Activated CD8-positive, alpha-beta memory T cell treated with anti-CD3 and anti-CD28 coated beads, Interleukin-2, amount 50 U/mL, for 1 hour (primary cell): ENCODE data around the gene RNF103.
"Not testable (repeated sequence)": the region's sequence is repeated elsewhere in the genome, so short reads cannot be mapped to it uniquely, and the experiment has no call there.

Experiments
- DNase-seq: peaks from one replicate; pipeline ENCODE4 v3.0.0-alpha.2; 2020; ENCODE audit errors: extremely low read depth

Gene RNF103

DNA sequence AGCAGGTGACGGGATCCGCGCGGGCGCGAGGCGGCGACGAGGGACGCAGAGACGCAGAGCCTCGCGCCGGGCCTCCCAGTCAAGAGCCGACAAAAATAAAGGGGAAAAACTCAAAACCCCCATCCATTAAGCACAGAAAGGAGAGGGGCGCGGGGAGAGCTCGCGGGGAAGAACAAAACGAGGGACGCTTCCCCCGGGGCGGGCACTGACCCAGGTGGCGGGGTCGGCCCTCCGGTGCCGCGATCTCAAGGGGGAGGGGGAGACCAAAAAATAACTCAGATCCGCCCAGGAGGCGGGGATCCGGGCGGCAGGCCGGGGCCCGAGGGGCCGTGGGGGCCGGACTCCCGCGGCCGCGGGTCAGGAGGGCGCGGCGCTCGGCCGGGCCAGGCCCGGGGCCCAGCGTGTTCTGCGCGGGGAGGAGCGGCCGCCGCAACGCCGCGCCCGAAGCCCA, 597 bp downstream of the RNF103 start:
- no peak for DNase-seq

DNA sequence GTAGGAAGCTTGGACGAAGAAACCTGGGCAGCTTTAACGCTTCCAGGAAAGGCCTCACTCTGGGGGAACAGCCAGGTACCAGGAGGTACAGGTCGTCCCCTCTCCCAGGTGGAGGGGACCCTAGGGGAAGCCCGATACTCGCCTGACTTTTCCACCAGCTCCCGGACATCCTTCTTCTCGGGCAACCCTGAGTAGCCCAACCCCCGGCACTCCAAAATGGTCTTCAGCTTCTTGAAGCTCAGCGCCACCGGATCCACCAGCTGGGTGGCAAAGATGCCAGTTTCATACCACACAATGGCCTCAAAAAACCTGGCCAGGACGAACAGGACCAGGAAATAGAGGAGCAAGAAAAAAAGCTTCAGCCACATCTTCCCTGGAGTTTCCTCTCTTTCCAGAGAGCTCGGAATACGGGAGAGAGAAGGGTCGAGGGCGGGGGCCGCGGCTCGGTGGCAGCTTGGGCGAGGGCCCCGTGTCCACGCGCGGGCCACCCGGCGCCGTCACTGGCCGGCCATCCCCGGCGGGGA, 1.1 kb downstream of the RNF103 start:
- DNase-seq, result no peak

DNA sequence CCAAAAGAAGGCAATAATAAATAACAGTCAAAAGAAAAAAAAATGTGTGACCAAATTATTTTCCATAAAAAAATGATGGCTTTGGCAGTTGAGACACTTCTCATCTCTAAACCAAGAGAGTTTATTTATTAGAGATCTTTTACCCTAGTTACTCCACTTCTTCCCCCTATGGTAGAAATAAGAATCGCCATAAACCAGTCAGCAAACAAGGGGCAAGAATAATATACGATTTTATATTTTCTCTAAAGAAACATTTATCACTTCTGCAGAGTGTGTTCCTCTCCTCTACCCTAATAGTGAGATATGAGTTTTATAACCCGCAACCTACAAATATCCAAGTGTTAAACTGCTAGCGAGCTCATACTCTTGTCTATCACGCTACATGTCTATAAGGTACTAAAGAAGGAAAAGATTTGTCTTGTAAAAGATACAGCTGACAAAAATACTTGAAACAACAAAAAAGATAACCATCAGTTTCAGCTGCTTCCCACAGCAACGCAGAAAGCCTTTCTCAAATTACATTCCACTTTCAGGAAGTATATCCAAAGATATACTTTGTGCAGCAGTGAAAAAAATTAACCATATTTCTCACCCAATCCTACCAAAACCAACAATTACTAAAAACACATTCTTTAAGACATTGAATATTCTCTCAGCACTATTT, 2.3 kb downstream of the RNF103 start:
- no peak for DNase-seq

DNA sequence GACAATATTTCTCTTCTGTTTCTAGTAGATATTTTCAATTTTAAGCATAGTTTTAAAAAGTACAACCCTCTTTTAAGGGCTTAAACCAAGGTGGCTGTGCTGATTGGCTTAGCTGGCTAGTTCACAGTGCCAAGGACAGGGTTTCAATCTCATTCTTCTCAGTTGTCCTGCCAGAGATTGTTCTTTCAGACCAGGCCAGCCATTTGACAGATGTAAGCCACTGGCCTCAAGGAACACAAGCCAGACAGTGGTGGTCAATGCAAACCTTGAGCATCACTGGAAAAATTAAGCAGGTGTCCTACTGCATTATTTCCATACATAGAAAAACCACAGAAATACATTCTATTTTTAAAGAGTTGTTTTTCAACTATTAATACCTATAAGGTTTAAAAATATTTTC, 5.9 kb downstream of the RNF103 start:
- no peak for DNase-seq

DNA sequence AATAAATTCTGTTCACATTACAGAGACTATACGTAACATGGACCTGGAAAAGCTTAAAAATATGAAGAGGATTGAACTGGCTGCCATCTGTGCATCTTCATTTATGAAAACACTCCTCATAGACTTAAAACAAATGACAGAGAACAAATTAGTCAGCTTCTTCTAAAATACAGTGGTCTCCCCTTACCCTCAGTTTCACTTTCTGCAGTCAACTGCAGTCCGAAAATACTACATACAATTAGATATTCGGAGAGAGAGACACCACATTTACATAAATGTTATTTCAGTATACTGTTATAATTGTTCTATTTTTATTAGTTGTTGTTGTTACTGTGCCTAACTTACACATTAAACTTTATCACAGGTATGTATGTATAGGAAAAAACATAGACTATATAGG, 6.5 kb downstream of the RNF103 start:
- no peak for DNase-seq

DNA sequence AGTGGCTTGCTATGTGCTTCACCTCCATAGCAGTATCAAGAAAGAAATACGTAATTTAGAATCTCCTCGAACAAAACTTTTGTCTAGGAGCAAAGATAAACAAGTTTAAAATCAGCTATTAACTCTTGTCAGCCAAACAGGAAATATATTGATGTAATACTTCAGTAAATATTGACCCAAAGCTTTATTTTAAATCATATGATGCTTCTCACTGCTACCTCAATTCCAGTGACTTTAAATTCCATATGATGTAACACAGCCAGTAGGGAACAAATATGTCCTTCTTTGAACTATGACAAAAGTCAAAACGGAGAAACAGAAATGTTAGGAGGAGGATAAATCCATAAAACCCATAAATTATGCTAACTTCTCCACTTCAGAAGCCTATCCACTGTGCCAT, 7.2 kb downstream of the RNF103 start:
- no peak for DNase-seq

DNA sequence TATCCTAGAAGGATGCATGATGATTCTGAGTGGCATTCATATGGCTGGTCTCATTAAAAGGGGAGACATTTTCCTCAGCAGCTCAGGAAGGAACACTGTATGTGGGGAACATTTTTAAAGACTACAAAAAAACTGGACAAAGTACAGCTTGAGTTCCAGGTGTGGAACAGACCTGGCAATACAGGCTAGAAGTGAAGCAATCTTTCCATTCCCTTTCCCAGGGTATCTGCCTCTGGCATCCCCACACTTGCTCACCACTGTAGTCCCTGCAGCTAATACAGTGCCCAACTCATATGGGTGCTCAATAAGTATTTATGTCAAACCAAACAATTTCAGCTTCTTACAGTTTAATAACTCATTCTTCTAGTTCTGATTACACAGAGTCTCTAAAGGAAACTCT, 8.1 kb downstream of the RNF103 start:
- DNase-seq, result no peak

DNA sequence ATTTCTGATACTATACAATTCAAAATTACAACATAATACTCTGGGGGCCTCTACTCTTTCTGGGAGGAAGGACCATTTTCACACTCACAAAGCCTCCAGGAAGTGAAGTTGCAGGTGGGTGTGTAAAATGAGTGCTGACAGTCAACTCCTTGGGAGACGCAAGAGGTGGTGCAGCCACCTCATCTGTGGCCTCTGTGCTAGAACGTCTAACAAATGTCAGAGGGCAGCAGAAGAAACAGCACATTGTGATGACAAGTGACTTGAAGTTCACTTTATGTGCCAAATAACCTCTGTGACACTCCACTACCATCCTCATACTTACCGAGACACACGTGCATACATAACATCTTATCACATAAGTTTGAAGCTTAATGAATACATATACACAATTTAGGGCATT, 10.2 kb downstream of the RNF103 start:
- no peak for DNase-seq

DNA sequence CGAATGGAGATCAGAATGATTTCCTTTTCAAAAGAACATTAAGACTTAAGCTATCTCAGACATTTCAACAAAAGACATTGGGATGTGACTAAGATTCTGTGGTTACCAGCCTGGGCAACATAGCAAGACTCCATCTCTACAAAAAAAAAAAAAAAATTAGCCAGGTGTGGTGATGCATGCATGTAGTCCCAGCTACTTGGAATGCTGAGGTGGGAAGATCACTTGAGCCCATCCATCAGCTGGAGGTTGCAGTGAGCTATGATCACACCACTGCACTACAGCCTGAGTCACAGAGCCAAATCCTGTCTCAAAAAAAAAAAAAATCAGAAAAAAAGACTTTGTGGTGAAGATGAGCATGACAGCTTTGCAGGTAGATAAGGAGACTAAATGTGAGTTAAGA, 12.8 kb downstream of the RNF103 start:
- no peak for DNase-seq

DNA sequence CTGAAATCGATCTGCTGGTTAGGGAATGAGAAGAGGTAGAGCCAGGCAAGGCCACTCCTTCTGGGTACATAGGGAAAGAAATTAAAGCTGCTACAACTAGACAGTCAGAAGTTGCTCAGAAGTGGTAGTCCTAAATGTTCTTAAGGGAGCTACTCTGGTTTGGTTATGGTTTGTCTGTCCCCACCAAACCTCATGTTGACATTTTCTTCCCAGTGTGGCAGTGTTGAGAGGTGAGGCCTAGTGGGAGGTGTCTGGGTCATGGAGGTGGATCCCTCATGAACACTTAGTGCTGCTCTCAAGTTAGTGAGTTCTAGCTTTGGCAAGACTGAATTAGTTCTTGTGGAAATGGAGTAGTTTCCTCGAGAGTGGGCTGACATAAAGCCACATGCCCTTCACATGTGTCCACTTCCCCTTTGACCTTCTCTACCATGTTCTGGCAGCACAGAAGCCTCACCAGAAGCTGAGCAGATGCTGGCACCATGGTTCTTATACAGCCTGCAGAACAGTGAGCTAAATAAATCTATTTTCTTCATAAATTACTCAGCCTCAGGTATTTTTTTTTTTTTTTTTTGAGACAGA, 14.7 kb downstream of the RNF103 start:
- no peak for DNase-seq

DNA sequence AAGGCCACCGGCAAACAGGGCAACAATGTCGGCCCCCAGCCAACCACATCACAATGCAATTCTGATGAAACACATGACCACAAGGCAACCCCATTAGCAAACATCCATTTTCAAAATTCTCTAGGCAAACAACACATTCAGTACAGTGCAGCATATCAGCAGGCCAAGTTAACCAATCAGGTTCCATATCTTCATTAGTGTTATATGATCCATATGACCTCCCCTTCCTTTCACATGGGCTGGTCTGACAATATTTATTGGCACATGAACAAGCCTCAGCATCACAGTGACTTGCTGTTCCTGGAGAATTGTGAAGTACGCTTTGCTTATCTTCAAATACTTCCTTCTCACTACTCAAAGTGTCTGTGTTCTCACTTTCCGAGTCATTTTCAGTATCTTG, 19.8 kb downstream of the RNF103 start:
- DNase-seq, result no peak

DNA sequence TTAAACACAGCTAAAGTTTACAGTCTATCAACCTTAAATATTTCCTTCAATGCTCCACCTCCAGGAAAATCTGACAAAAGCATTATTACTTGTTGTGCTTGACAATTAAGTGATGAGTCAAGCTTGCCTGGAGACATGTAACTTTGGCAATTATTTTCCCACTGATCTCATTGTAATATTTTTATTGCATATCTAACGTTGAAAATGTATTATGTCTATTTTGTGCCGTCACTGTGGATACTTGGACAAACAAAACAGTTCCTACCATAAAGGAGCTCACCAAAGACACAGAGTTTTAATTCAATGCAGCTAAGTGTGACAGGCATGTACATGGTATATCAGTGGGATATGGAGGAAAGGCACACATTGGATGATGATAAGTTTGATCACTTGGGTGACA, 24.7 kb downstream of the RNF103 start:
- no peak for DNase-seq

DNA sequence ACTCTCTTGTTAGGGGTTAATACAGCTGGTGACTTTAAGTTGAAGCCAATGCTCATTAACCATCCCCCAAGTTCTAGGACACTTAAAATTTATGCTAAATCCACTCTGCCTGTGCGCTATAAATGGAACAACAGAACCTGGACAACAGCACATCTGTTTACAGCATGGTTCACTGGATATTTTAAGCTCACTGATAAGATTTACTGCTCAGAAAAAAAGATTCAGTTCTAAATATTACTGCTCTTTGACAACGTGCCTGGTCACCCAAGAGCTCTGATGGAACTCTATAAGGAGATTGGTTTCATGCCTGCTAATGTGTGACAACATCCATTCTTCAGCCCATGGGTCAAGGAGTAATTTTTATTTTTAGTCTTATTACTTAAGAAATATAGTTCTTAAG, 27.5 kb downstream of the RNF103 start:
- DNase-seq, result no peak

DNA sequence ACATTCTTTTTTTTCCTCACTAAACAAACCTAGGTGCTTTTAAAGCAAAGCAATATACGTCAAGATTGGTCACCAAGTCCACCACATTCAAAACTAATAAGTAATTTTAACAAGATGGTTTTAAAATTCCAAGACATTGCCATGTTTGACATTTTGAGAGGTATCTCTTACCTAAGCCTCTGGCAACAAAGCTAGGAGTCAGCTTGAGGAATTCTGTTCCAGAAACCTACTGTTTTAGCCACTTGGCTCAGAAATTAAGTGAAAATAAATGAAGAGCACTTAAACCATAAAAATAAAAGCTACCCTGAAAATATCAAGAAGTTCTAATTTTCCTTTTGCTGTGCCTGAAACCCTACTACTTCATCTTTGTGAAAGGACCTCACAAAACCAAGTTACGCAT, 30.4 kb downstream of the RNF103 start:
- DNase-seq, result no peak

DNA sequence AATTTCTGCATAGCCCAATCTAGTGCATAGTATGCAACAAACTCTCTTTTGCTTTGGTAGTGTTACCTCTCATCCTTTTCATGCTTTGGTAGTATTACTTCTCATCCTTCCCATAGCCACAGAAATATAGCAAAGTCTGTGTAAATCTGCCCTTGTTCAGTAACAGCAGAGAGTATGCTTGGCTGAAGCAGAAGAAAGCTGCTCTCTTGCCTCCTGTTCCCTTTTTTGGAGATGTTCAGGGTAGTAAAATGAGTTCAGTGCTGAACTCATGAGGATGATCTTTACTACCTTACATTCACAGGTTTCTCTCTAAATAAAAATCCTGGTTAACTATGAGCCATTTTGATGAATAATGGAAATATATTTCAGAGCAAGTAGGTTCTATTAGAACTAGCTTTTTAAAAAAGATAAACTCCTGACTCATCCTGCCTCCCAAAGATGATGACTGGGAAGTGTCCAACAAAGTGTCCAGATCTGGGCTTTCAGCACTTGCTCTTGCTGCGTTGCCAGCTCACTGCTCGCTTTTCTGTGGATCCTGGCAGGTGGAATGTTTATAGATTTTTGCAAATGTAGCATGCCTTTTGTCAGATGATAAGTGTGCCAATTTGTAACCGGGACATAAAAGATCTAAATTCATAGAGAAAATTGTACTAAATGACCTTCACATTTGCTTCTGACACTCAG, 31.0 kb downstream of the RNF103 start:
- DNase-seq, result no peak

DNA sequence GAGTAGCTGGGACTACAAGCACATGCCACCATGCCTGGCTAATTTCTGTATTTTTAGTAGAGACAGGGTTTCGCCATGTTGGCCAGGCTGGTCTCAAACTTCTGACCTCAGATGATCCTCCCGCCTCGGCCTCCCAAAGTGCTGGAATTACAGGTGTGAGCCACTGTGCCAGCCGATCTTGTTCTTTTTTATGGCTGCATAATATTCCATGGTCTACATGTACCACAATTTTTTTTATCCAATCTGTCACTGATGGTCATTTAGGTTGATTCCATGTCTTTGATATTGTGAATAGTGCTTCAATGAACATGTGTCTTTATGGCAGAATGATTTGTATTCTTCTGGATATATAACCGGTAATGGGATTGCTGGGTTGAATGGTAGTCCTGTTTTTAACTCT, 34.0 kb downstream of the RNF103 start:
- not testable (repeated sequence) for DNase-seq

DNA sequence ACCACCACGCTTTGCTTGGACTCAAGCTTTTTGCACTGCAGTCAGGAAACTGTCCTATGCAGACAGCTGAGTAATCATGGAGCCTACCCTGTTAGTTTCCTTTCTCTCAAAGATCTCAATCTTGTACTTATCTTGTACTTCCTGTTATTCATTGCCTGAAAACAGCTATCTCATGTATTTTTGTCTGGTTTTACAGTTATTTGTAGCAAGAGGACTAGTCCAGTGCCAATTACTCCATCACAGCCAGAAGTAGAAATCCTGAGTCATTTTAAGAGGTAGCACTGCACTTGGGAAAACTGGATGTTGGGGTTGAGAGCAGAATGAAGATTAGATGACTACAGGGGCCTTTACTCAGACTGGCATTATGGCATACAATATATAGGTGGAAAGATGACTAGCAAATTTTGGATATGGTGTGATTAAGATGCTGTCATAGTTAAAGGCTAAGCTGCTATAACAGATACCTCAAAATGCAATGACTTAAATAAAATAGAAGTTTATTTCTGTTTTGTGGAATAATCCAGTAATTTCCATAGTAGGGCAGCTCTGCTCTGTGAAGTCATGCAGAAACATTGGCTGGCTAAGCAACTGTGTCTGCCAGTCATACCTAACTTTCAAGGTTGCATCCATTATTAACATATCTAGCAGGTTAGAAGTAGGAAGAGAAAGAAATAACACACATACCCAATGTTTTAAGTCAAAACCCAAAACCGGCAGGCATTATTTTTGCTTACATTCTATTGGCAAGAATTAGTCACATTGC, 39.3 kb downstream of the RNF103 start:
- DNase-seq, result no peak

DNA sequence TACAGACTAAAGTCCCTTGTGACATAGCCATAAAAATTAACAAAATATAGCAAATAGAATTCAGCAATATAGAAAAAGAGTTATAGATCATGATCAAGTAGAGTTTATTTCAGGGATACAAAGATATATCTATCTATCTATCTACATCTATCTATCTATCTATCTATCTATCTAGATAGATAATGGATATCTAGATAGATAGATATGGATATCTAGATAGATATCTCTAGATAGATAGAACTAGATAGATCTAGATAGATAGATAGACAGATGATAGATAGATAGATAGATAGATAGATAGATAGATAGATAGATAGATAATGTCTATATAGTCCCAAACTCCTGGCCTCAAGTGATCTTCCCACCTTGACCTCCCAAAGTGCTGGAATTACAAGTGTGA, 43.1 kb downstream of the RNF103 start:
- no peak for DNase-seq

DNA sequence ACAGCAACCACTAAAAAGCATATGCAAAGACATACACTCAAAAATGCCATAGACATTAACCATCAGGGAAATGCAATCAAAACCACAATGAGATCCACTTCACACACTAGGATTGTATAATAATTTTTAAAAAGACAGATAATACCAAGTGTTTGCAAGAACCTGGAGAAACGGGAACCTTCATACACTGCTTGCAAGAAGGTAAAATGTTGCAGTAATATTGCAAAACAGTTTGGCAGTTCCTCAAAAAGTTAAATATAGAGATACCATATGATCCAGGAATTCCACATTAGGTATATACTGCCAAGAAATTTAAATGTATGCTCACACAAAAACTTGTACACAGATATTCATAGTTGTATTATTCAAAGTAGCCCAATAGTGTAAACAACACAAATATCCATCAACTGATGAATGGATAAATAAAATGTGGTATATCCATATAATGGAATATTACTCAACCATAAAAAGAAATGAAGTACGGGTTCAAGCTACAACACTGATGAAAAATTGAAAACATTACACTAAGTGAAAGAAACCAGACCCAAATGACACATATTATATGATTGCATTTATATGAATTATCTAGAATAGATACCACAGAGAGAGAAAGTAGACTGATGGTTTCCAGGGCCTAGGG, 45.7 kb downstream of the RNF103 start:
- no peak for DNase-seq

DNA sequence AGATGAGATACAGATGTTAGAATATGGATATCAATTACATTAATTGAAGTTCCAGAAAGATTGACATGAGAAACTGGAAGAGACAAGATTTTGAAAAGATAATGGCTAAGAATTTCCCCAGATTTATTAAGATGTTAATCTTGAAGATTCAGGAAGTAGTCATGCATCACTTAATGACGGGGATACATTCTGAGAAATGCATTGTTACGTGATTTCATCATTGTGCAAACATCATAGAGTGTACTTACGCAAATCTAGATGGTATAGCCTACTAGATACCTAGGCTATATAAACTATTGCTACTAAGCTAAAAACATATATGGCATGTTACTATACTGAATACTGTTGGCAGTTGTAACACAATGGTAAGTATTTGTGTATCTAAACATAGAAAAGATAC, 53.6 kb downstream of the RNF103 start:
- DNase-seq, result no peak

DNA sequence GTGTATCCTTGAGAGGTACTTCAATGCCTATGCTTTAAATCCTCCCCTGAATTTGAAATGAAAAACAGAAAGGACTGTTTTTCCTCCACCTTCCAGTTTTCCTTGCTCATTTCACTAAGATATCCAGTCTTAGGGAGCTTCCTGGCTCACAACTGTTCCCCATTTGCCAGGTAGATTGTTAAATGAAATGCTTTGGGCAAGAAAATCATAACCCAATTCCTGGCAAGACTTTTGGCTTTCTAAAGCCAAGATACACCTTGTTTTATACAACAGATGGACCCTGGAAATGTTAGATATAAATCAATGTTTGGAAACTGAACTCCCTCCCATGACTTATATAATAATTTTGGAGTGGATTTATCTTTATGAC, 56.9 kb downstream of the RNF103 start:
- DNase-seq, result no peak
